PC-9 (cell line): ENCODE results near the gene MYO6. TPM values are rescaled to one million over a fixed set of nuclear protein-coding genes. Genes with fewer than 3 reads are reported as not detected.

ENCODE experiments used
- BruUV-seq: library from RNA; stranded (reverse); fragments of 400-500 nt; replicated peaks from 2 replicates; lab custom pipeline; 2021; lab: Mats Ljungman, UMichigan
- CTCF ChIA-PET: fragments of 300-600 bp; sonication (Branson Sonifier 250); formaldehyde crosslinking; loops from one replicate; lab custom pipeline; 2022; ENCODE audit warnings: antibody characterized with exemption; lab: Charles Lee
- POLR2A ChIA-PET: fragments of 300-600 bp; sonication (Branson Sonifier 250); formaldehyde crosslinking; loops from one replicate; lab custom pipeline; 2022; ENCODE audit warnings: antibody characterized with exemption; ENCODE audit not compliant: unreplicated experiment; lab: Charles Lee
- DNase-seq, 2 experiments: peaks; one replicate each; pipeline versions ENCODE4 v3.0.0 to v3.0.0-alpha.2; 2015 to 2022; ENCODE audit warnings: mixed read lengths in 1 of 2
- H2AFZ ChIP-seq: fragments of 200-600 bp; sonication (generic); 2 replicates; pipeline ENCODE4 v1.8.1; 2017; ENCODE audit warnings: antibody characterized with exemption
- H3F3A ChIP-seq: fragments of 200-600 bp; sonication (generic); 2 replicates; pipeline ENCODE4 v1.8.1; 2017; ENCODE audit warnings: antibody characterized with exemption, mild to moderate bottlenecking, low read depth; ENCODE audit not compliant: insufficient read depth
- H3K27ac ChIP-seq: fragments of 200-600 bp; sonication (generic); 2 replicates; pipeline ENCODE4 v1.6.1; 2016; ENCODE audit warnings: mixed run types
- H3K27me3 ChIP-seq: fragments of 200-600 bp; sonication (generic); 2 replicates; pipeline ENCODE4 v1.6.1; 2016; ENCODE audit warnings: low read depth, mixed run types; ENCODE audit not compliant: insufficient read depth
- H3K36me3 ChIP-seq: fragments of 200-600 bp; sonication (generic); 2 replicates; pipeline ENCODE4 v1.6.1; 2016; ENCODE audit warnings: low read depth, mixed run types
- H3K4me1 ChIP-seq: fragments of 200-600 bp; sonication (generic); replicated peaks from 2 replicates; pipeline ENCODE4 v1.6.1; 2016; ENCODE audit warnings: mixed run types; ENCODE audit not compliant: insufficient read depth
- H3K4me2 ChIP-seq: fragments of 200-600 bp; sonication (generic); 2 replicates; pipeline ENCODE4 v1.6.1; 2017; ENCODE audit warnings: mixed run types
- H3K4me3 ChIP-seq: fragments of 200-600 bp; sonication (generic); 2 replicates; pipeline ENCODE4 v1.6.1; 2016; ENCODE audit warnings: mixed run types
- H3K79me2 ChIP-seq: fragments of 200-600 bp; sonication (generic); 2 replicates; pipeline ENCODE4 v1.6.1; 2017; ENCODE audit warnings: low read depth, mixed run types
- H3K9me2 ChIP-seq: fragments of 200-600 bp; sonication (generic); 2 replicates; pipeline ENCODE4 v1.8.1; 2017; ENCODE audit warnings: mild to moderate bottlenecking; ENCODE audit not compliant: insufficient read depth
- H3K9me3 ChIP-seq: fragments of 200-600 bp; sonication (generic); 2 replicates; pipeline ENCODE4 v1.8.1; 2016; ENCODE audit warnings: low read depth; ENCODE audit not compliant: insufficient read depth
- H4K20me1 ChIP-seq: fragments of 200-600 bp; sonication (generic); 2 replicates; pipeline ENCODE4 v1.8.1; 2017; ENCODE audit not compliant: insufficient read depth
- CTCF ChIP-seq: fragments of 200-600 bp; sonication (generic); conservative IDR thresholded peaks from 2 replicates; pipeline ENCODE4 v1.6.1; 2017; ENCODE audit warnings: mixed run types, antibody characterized with exemption, mild to moderate bottlenecking, moderate library complexity
- EZH2 ChIP-seq: fragments of 200-600 bp; sonication (generic); IDR thresholded peaks from 2 replicates; pipeline ENCODE4 v1.8.0; 2017; ENCODE audit warnings: antibody characterized with exemption, low read depth
- intact Hi-C: fragments of 100-400 bp; cut with micrococcal nuclease; formaldehyde crosslinking; loops from one replicate; pipeline ENCODE4 v1.10.0; 2022; ENCODE audit not compliant: unreplicated experiment
- total RNA-seq: library from RNA; stranded (reverse); gene quantifications from 2 replicates; pipeline ENCODE4 v1.2.3, GENCODE V29; 2021

Gene MYO6
- total RNA-seq, 1 experiment from 2014 or later, result 93.0 TPM

GRCh38 chr6:75827163-75827562, 78.1 kb downstream of the MYO6 start:
- H3F3A ChIP-seq, result no peaks in the 10 kb centered on the region; the same call in 1 of the 2 replicates
- H3K9me2 ChIP-seq, result no peaks in the 10 kb centered on the region; the same call in 1 of the 2 replicates
- TF ChIP-seq CTCF (no peak), EZH2 (no peak)
- no peaks in the 10 kb centered on the region for H3K27me3 ChIP-seq
- intact Hi-C loops, result no loop called here
- no TSS peak for BruUV-seq
- H3K79me2 ChIP-seq, result no peaks in the 10 kb centered on the region
- POLR2A ChIA-PET, result no interaction called here
- CTCF ChIA-PET, result no interaction called here
- H3K4me2 ChIP-seq, result no peak overlapping the region
- H2AFZ ChIP-seq, result no peak overlapping the region
- no peak overlapping the region for H3K4me3 ChIP-seq
- no peaks in the 10 kb centered on the region for H3K9me3 ChIP-seq
- no peaks in the 10 kb centered on the region for H3K4me1 ChIP-seq
- no peaks in the 10 kb centered on the region; the same call in 1 of the 2 replicates for H4K20me1 ChIP-seq
- H3K27ac ChIP-seq, result no peak overlapping the region
- H3K36me3 ChIP-seq, result no peaks in the 10 kb centered on the region; the same call in 1 of the 2 replicates
- DNase-seq, result no peak

GRCh38 chr6:75830959-75831885, 82.2 kb downstream of the MYO6 start:
- Histone ChIP-seq H4K20me1 (no peaks in the 10 kb centered on the region; the same call in 1 of the 2 replicates), H3K79me2 (no peaks in the 10 kb centered on the region; the same call in 1 of the 2 replicates), H3K9me3 (no peaks in the 10 kb centered on the region), H3K27ac (no peak overlapping the region), H3K4me3 (no peak overlapping the region), H3K4me2 (no peak overlapping the region), H2AFZ (no peak overlapping the region), H3K9me2 (no peaks in the 10 kb centered on the region; the same call in 1 of the 2 replicates), H3K4me1 (no peaks in the 10 kb centered on the region), H3K36me3 (peaks cover 10% of the 10 kb centered on the region; the same call in 1 of the 2 replicates), H3K27me3 (no peaks in the 10 kb centered on the region), H3F3A (no peaks in the 10 kb centered on the region; the same call in 1 of the 2 replicates)
- ChIA-PET POLR2A (no interaction called here), CTCF (no interaction called here)
- no peak for TF ChIP-seq EZH2
- no peak for TF ChIP-seq CTCF
- no peak for DNase-seq
- no TSS peak for BruUV-seq
- intact Hi-C loops, result no loop called here

- no peaks in the 10 kb centered on the region for H3K9me3 ChIP-seq
- ChIA-PET CTCF (no interaction called here), POLR2A (no interaction called here)
- intact Hi-C loops, result no loop called here
- H3K79me2 ChIP-seq, result no peaks in the 10 kb centered on the region; the same call in 1 of the 2 replicates
- H2AFZ ChIP-seq, result no peak overlapping the region
- H3K27ac ChIP-seq, result no peak overlapping the region
- DNase-seq, result no peak
- no peaks in the 10 kb centered on the region for H3K27me3 ChIP-seq
- no peak overlapping the region for H3K4me3 ChIP-seq
- H3F3A ChIP-seq, result no peaks in the 10 kb centered on the region; the same call in 1 of the 2 replicates
- TF ChIP-seq EZH2 (no peak), CTCF (no peak)
- no TSS peak for BruUV-seq
- peaks cover 10% of the 10 kb centered on the region; the same call in 1 of the 2 replicates for H3K36me3 ChIP-seq
- no peaks in the 10 kb centered on the region for H3K4me1 ChIP-seq
- H3K9me2 ChIP-seq, result no peaks in the 10 kb centered on the region; the same call in 1 of the 2 replicates
- H4K20me1 ChIP-seq, result no peaks in the 10 kb centered on the region; the same call in 1 of the 2 replicates
- H3K4me2 ChIP-seq, result no peak overlapping the region
Observed at GRCh38 chr6:75834447-75834846, 85.4 kb downstream of the MYO6 start.
